Measurements from ENCODE around the gene EDEM3.
"Not testable (repeated sequence)": the region's sequence is repeated elsewhere in the genome, so short reads cannot be mapped to it uniquely, and the experiment has no call there.

Gene EDEM3

GRCh38 chr1:184716158-184716557 is 38.5 kb downstream of the EDEM3 start:
- no peak for DNase-seq

DNA sequence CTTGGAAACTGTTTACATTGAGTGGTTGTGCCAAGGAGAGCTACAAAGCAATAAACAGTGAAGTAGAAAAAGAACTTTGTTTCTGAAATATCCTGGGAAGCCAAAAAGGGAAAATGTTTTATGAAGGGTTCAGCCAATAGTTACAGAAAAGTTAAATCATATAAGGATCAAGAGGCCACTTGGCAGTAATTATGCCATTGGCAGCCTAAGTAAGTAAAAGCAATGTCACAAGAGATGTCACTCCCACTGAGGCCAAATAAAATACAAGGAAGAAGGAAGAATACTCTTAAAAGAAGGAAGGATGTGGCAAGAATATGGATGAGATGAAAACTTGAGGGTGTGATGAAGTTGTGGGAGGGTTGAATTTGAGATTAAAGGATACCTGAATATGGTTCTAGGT is 45.2 kb downstream of the EDEM3 start:
- no peak for DNase-seq

DNA sequence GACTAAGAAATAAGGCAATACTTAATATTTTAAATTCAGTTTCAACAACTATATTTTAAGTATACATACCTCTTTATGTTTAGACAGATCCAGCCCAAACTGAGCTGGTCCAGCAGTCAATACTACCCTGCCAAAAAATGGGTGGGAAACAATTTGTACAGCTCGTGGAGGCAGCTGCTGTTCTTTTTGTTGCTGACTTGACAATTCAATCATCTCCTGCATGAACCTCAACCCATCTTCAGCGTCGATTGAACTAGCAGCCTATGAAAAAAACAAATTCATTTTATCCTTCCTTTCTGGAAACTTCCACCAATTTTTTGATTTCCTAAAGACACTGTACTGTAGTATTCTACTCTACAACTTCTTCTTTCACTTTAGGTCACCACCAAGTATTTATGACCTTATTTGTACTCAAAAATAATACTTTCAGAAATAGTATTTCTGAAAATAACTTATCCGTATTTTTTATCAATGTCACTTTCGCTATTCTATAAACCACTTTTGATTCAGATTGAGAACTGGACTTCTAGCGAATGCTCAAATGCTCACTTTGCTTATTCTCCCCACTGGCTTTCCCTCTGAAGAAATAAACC is 46.5 kb downstream of the EDEM3 start:
- DNase-seq, result no peak

- DNase-seq, result no peak
These were observed 49.4 kb downstream of the EDEM3 start for GRCh38 chr1:184705271-184705670.

DNA sequence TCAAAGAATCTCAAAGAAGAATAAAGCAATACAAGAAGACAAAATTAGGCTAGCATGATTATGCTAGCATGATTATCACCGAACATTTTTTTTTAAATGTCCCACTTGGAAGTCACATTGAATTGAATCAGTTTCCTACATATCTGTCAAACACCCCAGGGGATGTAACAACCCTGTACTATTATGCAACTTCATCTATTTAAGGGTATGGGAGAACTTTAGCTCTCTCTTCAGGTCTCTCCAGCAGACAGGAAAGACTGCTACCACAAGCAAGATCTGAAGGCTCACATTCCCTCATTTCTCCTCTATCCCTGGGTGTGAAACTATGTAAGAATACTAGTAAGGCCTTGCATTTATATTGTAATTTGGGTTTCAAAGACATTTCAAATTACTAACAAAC is 52.8 kb downstream of the EDEM3 start:
- DNase-seq, result no peak

- no peak for DNase-seq
These were observed 55.7 kb downstream of the EDEM3 start for GRCh38 chr1:184698969-184699368.

GRCh38 chr1:184698016-184698415 is 56.6 kb downstream of the EDEM3 start:
- DNase-seq, result no peak

DNA sequence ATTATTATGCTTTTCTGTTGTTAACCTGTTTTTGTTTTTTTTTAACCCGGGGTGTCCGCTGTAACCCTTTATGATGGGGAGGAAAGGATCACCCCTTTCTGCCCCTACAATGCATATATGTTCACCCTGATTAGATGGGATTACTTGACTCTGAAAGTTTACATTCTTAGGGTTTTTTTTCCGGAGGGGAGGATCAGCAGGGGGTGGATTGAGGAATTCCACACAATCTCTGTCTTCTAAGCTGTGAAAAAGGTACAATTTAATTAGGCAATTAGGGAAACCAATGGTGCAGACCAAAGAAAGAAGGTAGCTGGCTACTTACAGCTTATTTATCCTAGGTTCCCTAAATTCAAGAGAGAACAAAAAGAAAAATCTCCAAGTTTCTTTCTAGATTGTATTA is 58.3 kb downstream of the EDEM3 start:
- DNase-seq, result no peak

DNA sequence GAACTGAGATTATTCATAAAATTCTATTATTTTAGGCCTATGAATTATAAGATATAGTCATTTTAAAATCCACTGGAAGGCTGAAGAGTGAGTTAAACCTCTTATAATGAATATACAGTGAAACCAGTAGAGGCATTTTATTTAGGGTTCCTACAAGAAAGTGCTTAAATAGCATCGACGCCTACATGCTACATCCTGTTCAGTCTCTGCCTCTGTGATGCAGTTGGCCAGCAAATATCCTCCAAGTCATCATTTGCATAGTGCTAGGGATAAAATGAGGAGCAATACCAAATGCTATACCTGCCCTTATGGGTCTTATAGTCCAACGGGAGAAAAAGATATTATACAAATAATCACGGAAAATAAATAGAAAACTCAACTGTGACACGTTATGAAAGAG is 59.6 kb downstream of the EDEM3 start:
- DNase-seq, result no peak

DNA sequence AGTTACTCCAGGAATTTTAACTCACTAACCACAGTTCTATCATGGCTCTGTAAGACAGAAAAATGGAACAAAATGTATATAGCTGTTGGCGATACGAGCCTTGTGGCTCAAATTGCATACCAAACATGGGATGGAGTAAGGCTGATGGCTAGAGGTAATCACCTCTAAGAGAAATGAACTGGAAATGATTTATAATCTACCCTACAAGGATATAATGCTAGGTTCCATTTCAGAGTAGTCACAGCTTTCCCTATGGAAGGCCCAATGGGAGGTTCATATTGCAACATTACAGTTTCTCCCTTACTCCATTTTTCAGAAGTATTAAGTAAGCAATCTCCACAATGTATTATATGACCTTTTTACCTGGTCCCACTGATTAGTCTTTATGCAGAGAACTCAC is 61.6 kb downstream of the EDEM3 start:
- DNase-seq, result no peak

DNA sequence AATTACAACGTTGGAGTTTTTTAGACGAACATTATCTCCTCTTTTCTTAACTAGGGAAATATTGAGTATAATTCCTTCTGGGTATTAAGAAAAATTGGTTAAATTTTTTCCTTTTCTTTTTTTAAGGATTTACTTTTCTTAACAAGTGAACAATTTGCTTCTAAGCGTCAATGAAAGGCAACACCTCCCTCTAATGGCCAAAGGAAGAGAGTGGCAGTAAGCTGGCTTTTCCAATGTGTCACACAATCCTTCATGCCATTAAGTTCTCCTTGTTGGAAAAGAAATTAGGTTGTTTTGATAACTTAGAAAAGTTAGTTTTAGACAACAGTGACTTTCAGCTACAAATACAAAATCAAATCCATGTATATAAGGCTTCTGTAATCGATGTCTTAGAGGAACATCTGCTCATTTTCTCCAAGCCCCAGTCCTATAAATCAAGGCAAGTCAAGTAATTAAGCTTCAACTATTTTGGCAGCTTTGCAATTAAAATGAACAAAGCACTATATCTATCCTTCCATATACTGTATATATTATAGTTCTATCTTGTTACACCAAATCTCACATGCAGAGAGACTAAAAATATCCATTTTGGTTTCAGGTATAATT is 62.8 kb downstream of the EDEM3 start:
- DNase-seq, result no peak

- DNase-seq, result no peak
These were observed 68.1 kb downstream of the EDEM3 start for GRCh38 chr1:184686540-184686939.

GRCh38 chr1:184685116-184685515 is 69.5 kb downstream of the EDEM3 start:
- no peak for DNase-seq

- DNase-seq, result no peak
These were observed 70.2 kb downstream of the EDEM3 start for GRCh38 chr1:184684285-184685074.

GRCh38 chr1:184682956-184683355 is 71.7 kb downstream of the EDEM3 start:
- no peak for DNase-seq

DNA sequence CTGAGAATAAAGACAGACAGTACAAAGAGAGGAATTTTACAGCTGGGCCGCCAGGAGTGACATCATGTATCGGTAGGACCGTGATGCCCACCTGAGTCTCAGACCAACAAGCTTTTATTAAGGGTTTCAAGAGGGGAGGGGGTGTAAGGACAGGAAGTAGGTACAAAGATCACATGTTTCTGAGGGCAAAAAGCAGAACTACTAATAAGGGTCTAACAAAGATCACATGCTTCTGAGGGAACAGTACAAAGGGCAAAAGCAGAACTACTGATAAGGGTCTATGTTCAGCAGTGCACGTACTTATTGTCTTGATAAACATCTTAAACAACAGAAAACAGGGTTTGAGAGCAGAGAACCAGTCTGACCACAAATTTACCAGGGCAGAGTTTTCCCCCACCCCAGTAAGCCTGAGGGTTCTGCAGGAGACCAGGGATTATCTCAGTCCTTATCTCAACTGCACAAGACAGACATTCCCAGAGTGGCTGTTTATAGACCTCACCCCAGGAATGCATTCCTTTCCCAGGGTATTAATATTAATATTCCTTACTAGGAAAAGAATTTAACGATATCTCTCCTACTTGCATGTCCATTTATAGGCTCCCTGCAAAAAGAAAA is 73.9 kb downstream of the EDEM3 start:
- not testable (repeated sequence) for DNase-seq

GRCh38 chr1:184679472-184679871 is 75.2 kb downstream of the EDEM3 start:
- not testable (repeated sequence) for DNase-seq

DNA sequence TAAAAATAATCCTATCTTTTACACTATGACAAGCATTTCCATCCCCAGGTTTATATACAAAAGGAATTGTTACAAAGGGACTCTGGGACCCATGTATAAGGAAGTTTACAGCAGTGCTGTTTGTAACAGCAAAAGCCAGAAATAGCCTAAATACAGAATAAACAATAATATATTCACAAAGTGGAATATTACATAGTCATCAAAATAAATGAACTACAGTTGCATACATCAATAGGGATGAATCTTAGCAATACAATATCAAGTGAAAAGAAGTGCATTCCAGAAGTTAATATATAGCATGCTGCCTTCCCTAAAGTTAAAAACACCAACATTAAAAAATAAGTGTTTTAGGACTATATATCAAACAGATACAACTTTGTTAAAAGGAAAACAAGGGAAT is 77.3 kb downstream of the EDEM3 start:
- no peak for DNase-seq

DNA sequence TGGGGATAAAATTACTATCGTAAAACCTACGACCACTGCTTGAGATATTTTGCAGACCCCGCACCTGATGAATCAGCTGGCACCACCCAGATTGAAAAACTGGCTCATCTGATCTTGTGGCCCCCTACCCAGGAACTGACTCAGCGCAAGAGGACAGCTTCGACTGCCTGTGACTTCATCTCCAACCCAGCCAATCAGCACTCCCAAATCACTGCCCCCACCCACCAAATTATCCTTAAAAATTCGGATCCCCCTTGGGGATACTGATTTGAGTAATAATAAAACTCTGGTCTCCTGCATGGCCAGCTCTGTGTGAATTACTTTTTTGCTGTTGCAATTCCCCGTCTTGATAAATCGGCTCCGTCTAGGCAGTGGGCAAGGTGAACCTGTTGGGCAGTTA is 81.4 kb downstream of the EDEM3 start:
- no peak for DNase-seq

DNA sequence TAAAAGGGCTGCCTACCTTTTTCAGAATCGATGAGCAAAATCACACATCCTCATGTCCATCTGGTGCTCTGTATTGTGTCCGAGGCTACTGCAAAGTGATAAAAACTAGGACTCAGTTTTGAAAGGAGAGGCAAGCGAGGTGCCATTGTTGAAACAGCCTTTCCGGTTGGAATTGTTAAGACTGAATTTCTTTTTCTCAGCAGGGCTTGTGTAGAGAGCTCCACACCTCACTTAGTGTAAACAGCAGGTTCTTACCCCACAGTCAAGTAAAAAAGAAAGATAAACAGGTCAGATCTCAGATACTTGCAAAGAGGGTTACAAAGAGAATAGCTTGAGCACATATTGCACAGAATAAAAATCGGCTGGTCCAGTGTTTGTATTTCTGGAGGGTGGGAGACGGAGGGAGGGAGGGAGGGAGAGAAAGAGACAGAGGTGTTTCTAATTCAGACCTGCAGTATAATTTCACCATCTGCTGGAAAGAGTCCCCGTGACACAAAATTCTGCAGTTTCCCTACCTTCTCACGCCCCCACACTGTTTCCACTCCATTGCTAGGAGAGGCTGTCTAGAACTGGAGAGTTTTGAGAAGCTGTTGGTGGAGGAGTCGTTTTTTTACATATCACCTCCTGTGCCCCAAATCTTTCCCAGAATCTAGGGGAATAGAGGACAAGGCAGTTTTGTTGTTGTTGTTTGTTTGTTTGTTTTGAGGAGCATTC is 82.5 kb downstream of the EDEM3 start:
- no peak for DNase-seq

- DNase-seq, result no peak
These were observed 85.3 kb downstream of the EDEM3 start for GRCh38 chr1:184669391-184669790.

GRCh38 chr1:184665360-184665759 is 89.3 kb downstream of the EDEM3 start:
- DNase-seq, result no peak

DNA sequence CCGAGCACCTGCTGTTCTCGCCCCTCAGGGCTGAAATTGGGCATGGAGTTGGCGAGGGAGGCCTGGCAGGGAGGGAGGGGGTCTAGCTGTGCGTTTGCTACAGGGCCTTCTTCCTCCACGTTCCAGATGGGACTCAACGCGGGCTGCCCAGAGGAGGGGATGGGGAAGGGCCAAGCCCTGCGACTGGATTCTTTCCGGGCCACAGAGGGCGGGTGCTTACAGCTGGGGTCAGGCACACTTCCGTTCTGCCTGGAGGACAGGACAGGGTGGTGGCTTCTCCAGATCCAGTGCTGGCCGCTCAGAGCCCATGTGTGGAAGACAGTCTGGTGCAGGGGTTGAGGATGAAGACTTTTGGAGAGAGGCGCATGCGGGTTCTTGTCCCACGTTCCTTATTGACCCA is 90.0 kb downstream of the EDEM3 start:
- no peak for DNase-seq
